ENCODE measurements around the gene B2M.
"Not testable (repeated sequence)": the region's sequence is repeated elsewhere in the genome, so short reads cannot be mapped to it uniquely, and the experiment has no call there.

B2M gene

GRCh38 chr15:44726568-44727484 lies 15.5 kb downstream of the B2M start:
- DNase-seq, result no peak

- no peak for DNase-seq
Observed at GRCh38 chr15:44727485-44728231, 16.3 kb downstream of the B2M start.

GRCh38 chr15:44728232-44728575 lies 16.9 kb downstream of the B2M start:
- not testable (repeated sequence) for DNase-seq

- peak; percentile 94 for DNase-seq
Observed at GRCh38 chr15:44728576-44729407, 17.5 kb downstream of the B2M start.

- DNase-seq, result no peak
Observed at GRCh38 chr15:44729408-44730127, 18.3 kb downstream of the B2M start.

GRCh38 chr15:44734839-44735481 lies 23.6 kb downstream of the B2M start:
- DNase-seq, result no peak

GRCh38 chr15:44735482-44736180 lies 24.3 kb downstream of the B2M start:
- DNase-seq, result no peak

GRCh38 chr15:44736181-44736765 lies 25.0 kb downstream of the B2M start, which contains the start of gene TRIM69:
TSS of gene TRIM69 (plus strand) at chr15:44736528. CDS start at chr15:44736705, 177 bp downstream.
- DNase-seq, result no peak

GRCh38 chr15:44738340-44738984 lies 27.1 kb downstream of the B2M start:
- DNase-seq, result peak; percentile 53

GRCh38 chr15:44739222-44739847 lies 28.0 kb downstream of the B2M start:
- not testable (repeated sequence) for DNase-seq

- DNase-seq, result not testable (repeated sequence)
Observed at GRCh38 chr15:44743454-44743853, 32.1 kb downstream of the B2M start.

- no peak for DNase-seq
Observed at GRCh38 chr15:44753345-44753744, 42.0 kb downstream of the B2M start.

GRCh38 chr15:44763187-44763586 lies 51.9 kb downstream of the B2M start:
- DNase-seq, result no peak

GRCh38 chr15:44763848-44764247 lies 52.5 kb downstream of the B2M start:
- no peak for DNase-seq

GRCh38 chr15:44765036-44765435 lies 53.7 kb downstream of the B2M start:
- no peak for DNase-seq
